ENCODE measurements around the gene SLCO3A1. TPM values are rescaled to one million over a fixed set of nuclear protein-coding genes. Genes with fewer than 3 reads are reported as not detected.

Gene SLCO3A1
- total and polyA plus RNA-seq, 2 donors (not counting 1 experiment from before 2014, with no cell fraction given): 8.1 to 16.8 TPM

DNA sequence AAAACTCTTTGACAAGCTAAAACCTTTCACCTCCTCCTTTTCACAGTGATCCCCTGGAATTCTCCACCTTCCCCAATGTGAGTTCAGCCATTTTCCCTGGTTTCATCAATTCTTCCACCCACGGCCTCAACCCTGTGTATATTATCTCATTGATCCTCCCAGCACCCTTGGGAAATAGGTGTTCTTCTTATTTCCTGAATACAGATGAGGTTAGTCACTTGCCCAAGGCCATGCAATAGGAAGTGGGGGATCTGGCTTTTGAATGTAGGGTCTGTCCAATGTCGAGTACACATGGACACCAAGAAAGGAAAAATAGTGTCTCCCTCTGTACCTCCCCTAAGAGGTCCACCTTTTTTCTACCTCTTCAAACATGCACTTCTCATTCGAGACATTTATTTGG is 277.4 kb downstream of the SLCO3A1 start:
- TF ChIP-seq EZH2 (IDR thresholded peaks at IDR 0.05; ENCODE audit: low read length, missing control alignments): no peak
- TF ChIP-seq, protein P1, sequence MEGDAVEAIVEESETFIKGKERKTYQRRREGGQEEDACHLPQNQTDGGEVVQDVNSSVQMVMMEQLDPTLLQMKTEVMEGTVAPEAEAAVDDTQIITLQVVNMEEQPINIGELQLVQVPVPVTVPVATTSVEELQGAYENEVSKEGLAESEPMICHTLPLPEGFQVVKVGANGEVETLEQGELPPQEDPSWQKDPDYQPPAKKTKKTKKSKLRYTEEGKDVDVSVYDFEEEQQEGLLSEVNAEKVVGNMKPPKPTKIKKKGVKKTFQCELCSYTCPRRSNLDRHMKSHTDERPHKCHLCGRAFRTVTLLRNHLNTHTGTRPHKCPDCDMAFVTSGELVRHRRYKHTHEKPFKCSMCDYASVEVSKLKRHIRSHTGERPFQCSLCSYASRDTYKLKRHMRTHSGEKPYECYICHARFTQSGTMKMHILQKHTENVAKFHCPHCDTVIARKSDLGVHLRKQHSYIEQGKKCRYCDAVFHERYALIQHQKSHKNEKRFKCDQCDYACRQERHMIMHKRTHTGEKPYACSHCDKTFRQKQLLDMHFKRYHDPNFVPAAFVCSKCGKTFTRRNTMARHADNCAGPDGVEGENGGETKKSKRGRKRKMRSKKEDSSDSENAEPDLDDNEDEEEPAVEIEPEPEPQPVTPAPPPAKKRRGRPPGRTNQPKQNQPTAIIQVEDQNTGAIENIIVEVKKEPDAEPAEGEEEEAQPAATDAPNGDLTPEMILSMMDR (conservative IDR thresholded peaks at IDR 0.05 in 1 of 2, IDR thresholded peaks at IDR 0.05 in 1 of 2; ENCODE audit: low read depth in 1 of 2, low read length in 2 of 2): no peak
- Histone ChIP-seq H3K4me2 (ENCODE audit: extremely low read depth, insufficient read depth, low read length) (no peak overlapping the region), H3K9ac (ENCODE audit: insufficient read depth, low read length) (no peak overlapping the region), H4K20me1 (ENCODE audit: control insufficient read depth, extremely low read depth, insufficient read depth, low read length) (no peaks in the 10 kb centered on the region), H3K4me3 (replicated peaks in 1 of 4; ENCODE audit: control extremely low read depth in 1 of 4, insufficient read depth in 1 of 4, low read depth in 3 of 4, low read length in 4 of 4) (no peak overlapping the region), H3K27ac (ENCODE audit: insufficient read depth, low read length) (no peak overlapping the region), H3K27me3 (ENCODE audit: control insufficient read depth, insufficient read depth, low read length) (no peaks in the 10 kb centered on the region), H3K4me1 (ENCODE audit: control insufficient read depth, extremely low read depth, insufficient read depth, low read length) (no peaks in the 10 kb centered on the region), H3K36me3 (ENCODE audit: control insufficient read depth, insufficient read depth, low read length) (no peaks in the 10 kb centered on the region), H2AFZ (ENCODE audit: low read length) (no peak overlapping the region), H3K9me3 (ENCODE audit: control insufficient read depth, insufficient read depth, low read depth, low read length) (no peaks in the 10 kb centered on the region), H3K79me2 (ENCODE audit: control insufficient read depth, insufficient read depth, low read length) (no peaks in the 10 kb centered on the region)
- DNase-seq (ENCODE audit: low read depth in 2 of 2): no peak

DNA sequence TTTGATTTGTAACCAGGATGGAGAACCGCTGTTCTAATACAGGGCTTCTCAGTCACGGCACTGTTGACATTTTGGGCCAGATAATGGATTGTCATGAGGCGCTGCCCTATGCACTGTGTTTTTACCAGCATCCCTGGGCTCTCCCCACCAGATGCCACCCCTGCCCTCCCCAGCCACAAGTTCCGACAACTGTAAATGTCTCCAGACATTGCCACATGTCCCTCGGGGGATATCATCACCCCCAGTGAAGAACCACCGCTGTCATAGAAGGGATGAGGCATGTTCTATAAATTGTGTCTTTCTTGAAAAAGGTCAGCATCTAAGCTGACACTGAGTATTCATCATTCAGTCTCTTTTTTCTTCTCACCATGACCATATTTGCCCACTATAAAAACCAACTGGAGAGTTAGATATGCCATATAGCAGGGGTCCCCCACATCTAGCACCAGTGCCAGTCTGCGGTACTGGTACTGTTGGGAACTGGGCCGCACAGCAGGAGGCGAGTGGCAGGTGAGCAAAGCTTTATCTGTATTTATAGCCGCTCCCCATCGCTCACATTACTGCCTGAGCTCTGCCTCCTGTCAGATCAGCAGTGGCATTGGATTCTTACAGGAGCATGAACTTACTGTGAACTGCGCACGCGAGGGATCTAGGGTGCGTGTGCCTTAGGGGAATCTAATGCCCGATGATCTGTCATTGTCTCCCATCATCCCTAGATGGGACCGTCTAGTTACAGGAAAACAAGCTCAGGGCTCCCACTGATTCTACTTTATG is 279.7 kb downstream of the SLCO3A1 start:
- DNase-seq (ENCODE audit: low read depth in 2 of 2): no peak

DNA sequence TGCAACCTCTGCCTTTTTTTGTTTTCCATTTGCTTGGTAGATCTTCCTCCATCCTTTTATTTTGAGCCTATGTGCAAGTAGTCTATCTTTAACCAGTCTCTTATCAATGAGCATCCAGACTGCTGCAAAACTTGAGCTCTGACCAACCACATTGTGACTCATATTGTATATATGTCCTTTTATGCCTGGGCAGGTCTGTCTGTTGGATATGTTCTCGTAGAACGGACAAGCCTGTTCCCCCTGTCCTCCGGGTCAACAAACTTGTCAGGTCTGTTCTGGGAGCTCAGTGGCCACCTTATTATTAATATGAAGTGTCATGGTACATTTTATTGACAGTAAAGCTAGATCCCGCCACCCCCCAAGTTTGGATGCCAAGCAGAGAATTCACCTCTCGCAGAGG is 287.3 kb downstream of the SLCO3A1 start:
- Histone ChIP-seq H3K9ac (ENCODE audit: insufficient read depth, low read length) (no peak overlapping the region), H3K4me3 (replicated peaks in 1 of 4; ENCODE audit: control extremely low read depth in 1 of 4, insufficient read depth in 1 of 4, low read depth in 3 of 4, low read length in 4 of 4) (no peak overlapping the region), H3K4me1 (ENCODE audit: control insufficient read depth, extremely low read depth, insufficient read depth, low read length) (no peaks in the 10 kb centered on the region), H3K27ac (ENCODE audit: insufficient read depth, low read length) (no peak overlapping the region), H2AFZ (ENCODE audit: low read length) (no peak overlapping the region), H3K4me2 (ENCODE audit: extremely low read depth, insufficient read depth, low read length) (no peak overlapping the region), H3K36me3 (ENCODE audit: control insufficient read depth, insufficient read depth, low read length) (no peaks in the 10 kb centered on the region), H4K20me1 (ENCODE audit: control insufficient read depth, extremely low read depth, insufficient read depth, low read length) (no peaks in the 10 kb centered on the region), H3K9me3 (ENCODE audit: control insufficient read depth, insufficient read depth, low read depth, low read length) (no peaks in the 10 kb centered on the region), H3K79me2 (ENCODE audit: control insufficient read depth, insufficient read depth, low read length) (no peaks in the 10 kb centered on the region), H3K27me3 (ENCODE audit: control insufficient read depth, insufficient read depth, low read length) (no peaks in the 10 kb centered on the region)
- DNase-seq (ENCODE audit: low read depth in 2 of 2): peak in 1 of 2 donors; percentile 40
- no peak for TF ChIP-seq EZH2 (IDR thresholded peaks at IDR 0.05; ENCODE audit: low read length, missing control alignments)
- TF ChIP-seq, protein P1 (conservative IDR thresholded peaks at IDR 0.05 in 1 of 2, IDR thresholded peaks at IDR 0.05 in 1 of 2; ENCODE audit: low read depth in 1 of 2, low read length in 2 of 2): no peak

More for the DNA sequence above, 279.7 kb downstream of the SLCO3A1 start:
- Histone ChIP-seq H3K4me3 (replicated peaks in 1 of 4; ENCODE audit: control extremely low read depth in 1 of 4, insufficient read depth in 1 of 4, low read depth in 3 of 4, low read length in 4 of 4) (no peak overlapping the region), H3K4me1 (ENCODE audit: control insufficient read depth, extremely low read depth, insufficient read depth, low read length) (no peaks in the 10 kb centered on the region), H3K9me3 (ENCODE audit: control insufficient read depth, insufficient read depth, low read depth, low read length) (no peaks in the 10 kb centered on the region), H3K9ac (ENCODE audit: insufficient read depth, low read length) (no peak overlapping the region), H2AFZ (ENCODE audit: low read length) (no peak overlapping the region), H3K27ac (ENCODE audit: insufficient read depth, low read length) (no peak overlapping the region), H3K4me2 (ENCODE audit: extremely low read depth, insufficient read depth, low read length) (no peak overlapping the region), H3K79me2 (ENCODE audit: control insufficient read depth, insufficient read depth, low read length) (no peaks in the 10 kb centered on the region), H3K27me3 (ENCODE audit: control insufficient read depth, insufficient read depth, low read length) (no peaks in the 10 kb centered on the region), H4K20me1 (ENCODE audit: control insufficient read depth, extremely low read depth, insufficient read depth, low read length) (no peaks in the 10 kb centered on the region), H3K36me3 (ENCODE audit: control insufficient read depth, insufficient read depth, low read length) (no peaks in the 10 kb centered on the region)
- TF ChIP-seq, protein P1 (conservative IDR thresholded peaks at IDR 0.05 in 1 of 2, IDR thresholded peaks at IDR 0.05 in 1 of 2; ENCODE audit: low read depth in 1 of 2, low read length in 2 of 2): no peak
- no peak for TF ChIP-seq EZH2 (IDR thresholded peaks at IDR 0.05; ENCODE audit: low read length, missing control alignments)
